ENCODE results near the gene NDFIP1.

GRCh38 chr5:142104491-142104890, 4.1 kb upstream of the NDFIP1 start:
- TF ChIP-seq, protein P1, sequence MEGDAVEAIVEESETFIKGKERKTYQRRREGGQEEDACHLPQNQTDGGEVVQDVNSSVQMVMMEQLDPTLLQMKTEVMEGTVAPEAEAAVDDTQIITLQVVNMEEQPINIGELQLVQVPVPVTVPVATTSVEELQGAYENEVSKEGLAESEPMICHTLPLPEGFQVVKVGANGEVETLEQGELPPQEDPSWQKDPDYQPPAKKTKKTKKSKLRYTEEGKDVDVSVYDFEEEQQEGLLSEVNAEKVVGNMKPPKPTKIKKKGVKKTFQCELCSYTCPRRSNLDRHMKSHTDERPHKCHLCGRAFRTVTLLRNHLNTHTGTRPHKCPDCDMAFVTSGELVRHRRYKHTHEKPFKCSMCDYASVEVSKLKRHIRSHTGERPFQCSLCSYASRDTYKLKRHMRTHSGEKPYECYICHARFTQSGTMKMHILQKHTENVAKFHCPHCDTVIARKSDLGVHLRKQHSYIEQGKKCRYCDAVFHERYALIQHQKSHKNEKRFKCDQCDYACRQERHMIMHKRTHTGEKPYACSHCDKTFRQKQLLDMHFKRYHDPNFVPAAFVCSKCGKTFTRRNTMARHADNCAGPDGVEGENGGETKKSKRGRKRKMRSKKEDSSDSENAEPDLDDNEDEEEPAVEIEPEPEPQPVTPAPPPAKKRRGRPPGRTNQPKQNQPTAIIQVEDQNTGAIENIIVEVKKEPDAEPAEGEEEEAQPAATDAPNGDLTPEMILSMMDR (IDR thresholded peaks at IDR 0.05 in 8 of 11, conservative IDR thresholded peaks at IDR 0.05 in 3 of 11) = no peak
- no peak for TF ChIP-seq POLR2A (IDR thresholded peaks at IDR 0.05)

All from spleen (tissue), 7 donors.